ENCODE data around the gene APBA3.

The APBA3 gene

DNA sequence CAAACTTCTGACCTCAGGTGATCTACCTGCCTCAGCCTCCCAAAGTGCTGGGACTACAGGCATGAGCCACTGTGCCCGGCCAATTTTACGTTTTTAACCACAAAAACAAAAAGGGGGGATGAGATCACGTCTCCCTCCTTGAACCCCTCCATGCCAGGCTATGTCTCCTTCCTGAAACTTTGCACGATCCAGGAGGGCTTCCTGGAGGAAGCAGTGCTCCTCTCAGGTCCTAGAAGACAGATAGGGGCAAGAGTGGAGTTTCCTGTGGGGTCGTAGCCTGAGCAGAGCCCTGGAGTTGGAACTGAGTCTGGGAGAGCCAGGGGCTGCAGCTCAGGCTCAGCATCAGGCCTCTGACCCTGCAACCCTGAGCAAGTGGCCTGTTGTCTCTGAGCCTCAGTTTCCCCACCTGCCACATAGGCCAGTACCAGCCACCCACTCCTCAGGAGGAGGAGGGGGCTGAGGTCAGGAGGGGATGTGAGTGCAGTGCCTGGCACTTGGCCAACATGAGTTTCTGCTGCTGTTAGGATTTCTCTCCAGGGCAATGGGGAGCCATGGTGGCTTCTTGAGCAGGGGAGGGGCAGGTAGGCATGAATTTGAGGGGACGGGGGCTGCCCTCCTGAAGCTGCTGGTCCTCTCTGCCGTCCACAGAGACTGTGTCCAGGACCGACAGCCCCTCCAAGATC, 16.0 kb downstream of the APBA3 start:
- no peak for DNase-seq

DNA sequence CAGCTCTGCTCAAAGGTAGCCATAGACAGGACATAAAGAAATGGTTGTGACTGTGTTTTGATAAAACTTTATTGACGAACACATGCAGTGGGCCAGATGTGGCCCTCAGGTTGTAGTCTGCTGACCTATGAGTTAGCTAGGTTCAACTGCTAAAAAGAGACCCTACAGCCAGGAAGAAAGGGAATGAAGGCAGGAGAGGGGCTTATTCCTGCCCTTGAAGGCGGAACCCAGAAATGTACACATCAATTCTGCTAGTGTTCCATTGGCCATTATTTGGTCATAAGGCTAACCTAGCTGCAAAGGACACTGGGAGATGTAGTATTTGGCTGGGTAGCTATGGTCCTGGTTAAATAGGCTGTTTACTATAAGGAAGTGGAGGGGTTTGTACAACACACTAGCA, 18.0 kb downstream of the APBA3 start:
- DNase-seq = no peak

DNA sequence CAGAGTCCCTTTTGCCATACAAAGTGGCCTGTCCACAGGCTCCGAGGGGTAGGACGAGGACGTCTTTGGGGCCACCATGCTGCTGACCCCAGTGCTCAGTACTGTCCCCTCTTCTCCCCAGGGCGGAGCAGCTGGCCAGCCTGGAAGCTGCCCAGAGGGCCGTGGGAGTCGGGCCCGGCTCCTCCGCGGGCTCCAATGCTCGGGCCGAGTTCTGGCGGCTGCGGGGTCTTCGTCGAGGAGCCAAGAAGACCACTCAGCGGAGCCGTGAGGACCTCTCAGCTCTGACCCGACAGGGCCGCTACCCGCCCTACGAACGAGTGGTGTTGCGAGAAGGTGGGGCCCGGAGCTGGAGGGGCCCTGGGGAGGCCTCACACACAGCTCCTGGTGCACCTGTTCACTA, 21.1 kb downstream of the APBA3 start:
- DNase-seq = no peak

DNA sequence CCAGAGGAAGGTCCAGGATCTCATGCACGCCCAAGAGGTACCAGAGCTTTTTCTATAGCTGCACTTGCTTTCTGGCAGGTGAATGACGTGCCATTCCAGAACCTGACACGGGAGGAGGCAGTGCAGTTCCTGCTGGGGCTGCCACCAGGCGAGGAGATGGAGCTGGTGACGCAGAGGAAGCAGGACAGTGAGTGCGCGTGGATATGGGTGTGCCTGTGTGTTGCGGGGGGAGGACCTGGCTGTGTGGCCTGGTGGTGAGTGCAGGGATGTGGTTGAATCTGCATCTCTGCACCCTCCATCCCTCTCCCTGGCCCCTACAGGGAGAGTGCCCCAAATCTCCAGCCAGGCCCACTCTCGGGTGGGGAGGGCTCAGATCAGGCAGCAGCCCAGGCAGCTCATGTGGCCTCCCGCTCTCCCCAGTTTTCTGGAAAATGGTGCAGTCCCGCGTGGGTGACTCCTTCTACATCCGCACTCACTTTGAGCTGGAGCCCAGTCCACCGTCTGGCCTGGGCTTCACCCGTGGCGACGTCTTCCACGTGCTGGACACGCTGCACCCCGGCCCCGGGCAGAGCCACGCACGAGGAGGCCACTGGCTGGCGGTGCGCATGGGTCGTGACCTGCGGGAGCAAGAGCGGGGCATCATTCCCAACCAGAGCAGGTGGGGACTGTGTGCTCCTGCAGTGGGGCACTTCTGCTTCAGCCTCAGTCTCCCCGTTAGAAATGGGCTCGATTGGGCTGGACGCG, 22.8 kb downstream of the APBA3 start:
- DNase-seq = no peak

DNA sequence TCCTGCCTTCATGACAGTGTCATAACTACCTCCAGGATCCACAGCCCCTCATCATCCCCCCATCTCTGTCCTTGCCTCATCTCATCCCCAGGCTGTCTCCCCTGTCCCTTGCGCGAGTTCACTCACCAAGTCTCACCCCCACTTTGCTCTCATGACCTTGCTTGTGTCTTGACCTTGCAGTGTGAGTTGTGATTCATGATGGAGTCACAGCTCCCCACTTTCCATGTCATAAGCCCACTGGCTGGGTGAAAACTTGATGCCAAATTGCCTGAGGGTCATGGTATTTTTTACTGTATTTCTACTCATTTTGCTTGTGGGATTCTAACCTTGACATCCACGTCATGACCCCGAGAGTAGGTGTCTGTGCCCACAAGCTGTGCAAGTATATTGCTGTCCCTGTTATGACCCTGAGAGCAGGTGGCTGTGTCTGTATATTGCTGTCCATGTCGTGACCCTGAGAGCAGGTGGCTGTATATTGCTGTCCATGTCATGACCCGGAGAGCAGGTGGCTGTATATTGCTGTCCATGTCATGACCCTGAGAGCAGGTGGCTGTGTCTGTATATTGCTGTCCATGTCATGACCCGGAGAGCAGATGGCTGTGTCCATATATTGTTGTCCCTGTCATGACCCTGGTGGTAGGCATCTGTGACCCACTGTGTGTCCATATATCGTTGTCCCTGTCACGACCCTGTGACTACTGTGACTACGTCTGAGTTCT, 23.8 kb downstream of the APBA3 start:
- DNase-seq = no peak

DNA sequence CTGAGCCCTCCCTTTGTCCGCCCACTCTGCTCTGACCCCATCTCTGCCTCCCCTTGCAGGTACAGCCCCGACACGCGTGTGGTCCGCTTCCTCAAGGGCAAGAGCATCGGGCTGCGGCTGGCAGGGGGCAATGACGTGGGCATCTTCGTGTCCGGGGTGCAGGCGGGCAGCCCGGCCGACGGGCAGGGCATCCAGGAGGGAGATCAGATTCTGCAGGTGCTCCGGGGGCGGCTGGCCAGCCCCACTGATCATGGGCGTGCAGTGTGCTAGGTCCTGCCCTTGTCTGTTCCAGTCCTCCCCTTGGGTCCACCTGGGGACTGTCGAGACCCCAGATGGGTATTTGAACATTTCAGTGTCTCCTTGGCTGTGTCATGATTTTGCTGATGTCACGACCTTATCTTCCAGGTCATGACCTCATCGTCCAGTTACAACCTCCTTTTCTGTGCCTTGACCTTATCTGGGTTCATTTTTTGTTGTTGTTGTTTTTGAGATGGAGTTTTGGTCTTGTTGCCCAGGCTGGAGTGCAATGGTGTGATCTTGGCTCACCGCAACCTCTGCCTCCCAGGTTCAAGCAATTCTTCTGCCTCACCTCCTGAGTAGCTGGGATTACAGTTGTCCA, 25.3 kb downstream of the APBA3 start:
- no peak for DNase-seq

DNA sequence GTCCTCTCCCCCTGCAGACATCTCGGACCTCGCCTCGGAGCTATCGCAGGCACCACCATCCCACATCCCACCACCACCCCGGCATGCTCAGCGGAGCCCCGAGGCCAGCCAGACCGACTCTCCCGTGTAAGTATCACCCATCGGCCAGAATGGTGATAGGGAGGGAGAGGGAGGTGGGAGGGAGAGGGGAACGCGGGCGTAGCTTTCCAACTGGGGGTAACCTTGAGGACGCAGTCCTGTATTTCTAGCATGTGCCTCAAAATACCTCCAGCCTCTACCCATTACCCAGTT, 27.2 kb downstream of the APBA3 start:
- no peak for DNase-seq

DNA sequence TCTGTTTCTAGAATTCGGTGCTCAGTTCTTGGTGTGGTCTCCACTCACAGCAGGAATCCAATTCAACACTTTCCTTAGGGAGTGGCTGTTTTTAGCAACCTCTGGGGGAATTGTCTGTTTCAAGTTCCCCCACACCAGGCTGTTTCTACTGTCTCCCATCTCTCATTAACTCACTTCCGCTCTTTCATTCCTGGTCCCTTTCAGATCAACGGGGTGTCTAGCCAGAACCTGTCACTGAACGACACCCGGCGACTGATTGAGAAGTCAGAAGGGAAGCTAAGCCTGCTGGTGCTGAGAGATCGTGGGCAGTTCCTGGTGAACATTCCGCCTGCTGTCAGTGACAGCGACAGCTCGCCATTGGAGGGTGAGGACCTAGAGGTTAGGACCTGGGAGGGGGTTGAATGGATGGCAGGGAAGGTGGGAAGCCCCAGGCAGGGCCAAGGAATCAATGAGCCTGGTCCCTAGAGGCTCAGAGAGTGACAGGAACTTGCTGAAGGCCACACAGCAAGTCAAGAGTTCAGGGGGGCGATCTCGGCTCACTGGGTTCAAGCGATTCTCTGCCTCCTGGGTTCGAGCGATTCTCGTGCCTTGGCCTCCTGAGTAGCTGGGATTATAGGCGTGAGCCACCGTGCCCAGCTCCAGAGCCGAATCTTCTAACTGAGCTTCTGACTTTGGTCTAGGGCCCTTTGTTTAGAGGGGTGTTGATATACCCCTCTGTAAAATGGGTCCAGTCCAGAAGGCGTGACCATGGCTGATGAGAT, 27.8 kb downstream of the APBA3 start:
- no peak for DNase-seq

DNA sequence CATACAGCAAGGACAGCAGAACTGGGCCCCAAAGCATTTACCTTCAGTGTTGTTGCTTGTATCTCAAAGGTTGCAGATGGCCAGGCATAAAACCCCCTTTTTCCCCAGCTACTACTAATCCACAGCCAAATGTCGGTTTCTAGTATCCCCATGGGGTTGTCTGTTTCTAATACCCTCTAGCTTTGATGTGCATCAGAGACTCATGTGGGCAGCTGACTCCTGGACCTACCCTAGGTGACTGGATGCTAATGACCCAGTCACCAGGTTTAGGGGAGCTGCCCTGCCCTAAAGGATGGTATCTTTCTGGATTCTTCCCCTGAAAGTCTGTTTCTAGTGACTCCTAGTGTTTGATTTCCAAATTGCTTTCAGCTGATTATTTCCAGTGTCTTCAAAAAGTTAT, 29.4 kb downstream of the APBA3 start:
- DNase-seq = no peak

DNA sequence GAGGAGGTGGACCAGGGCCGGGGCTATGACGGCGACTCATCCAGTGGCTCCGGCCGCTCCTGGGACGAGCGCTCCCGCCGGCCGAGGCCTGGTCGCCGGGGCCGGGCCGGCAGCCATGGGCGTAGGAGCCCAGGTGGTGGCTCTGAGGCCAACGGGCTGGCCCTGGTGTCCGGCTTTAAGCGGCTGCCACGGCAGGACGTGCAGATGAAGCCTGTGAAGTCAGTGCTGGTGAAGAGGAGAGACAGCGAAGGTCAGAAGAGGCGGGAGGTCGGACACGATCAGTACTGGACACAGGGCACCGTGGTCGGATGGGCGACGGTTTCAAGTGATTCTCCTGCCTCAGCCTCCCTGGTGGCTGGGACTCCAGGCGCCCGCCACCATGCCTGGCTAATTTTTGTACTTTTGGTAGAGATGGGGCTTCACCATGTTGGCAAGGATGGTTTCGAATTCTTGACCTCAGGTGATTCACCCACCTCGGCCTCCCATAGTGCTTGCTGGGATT, 31.0 kb downstream of the APBA3 start:
- DNase-seq = no peak

DNA sequence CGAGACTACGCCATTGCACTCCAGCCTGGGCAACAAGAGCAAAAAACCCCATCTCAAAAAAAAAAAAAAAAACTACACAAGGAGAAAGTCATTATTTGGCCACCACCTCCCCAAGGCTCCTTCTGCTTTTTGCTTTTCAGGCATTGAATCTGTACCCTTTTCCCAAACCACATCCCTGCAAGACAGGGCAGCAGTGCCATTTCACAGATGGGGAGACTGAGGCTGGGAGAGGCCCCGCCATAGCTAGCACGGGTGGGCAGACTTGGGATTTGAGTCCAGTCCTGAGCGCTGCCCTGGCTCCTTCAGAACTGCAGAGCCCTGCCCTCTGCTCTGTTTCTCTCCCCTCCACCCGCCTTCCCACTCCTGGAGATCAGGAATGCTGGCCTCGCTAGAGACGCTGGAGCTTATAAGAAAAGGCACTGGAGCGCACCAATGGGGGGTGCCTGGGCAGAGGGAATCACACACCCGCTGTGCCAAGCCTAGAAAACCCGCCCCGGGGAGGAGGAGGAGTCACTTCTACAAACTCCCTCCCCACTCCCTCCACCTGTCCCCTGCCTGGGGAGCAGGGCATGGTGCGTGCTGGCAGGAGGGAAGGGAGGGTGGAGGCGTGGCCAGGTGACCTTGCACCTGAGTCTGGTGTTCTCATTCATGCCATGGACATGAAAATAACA, 35.7 kb downstream of the APBA3 start:
- DNase-seq = no peak

DNA sequence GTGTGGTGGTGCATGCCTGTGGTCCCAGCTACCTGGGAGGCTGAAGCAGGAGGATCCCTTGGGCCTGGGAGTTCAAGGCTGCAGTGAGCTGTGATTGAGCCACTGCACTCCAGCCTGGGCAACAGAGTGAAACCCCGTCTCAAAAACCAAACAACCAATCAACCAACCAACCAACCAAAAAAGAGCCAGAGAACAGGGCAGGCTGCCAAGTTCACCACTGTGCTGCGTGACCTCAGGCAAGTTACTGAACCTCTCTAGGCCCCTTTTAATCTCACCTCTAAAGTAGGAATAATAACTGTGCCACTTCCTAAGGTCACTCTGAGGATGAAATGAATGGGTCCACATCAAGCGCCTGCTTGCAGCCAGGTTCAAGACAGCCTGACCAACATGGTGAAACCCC, 36.4 kb downstream of the APBA3 start:
- no peak for DNase-seq

DNA sequence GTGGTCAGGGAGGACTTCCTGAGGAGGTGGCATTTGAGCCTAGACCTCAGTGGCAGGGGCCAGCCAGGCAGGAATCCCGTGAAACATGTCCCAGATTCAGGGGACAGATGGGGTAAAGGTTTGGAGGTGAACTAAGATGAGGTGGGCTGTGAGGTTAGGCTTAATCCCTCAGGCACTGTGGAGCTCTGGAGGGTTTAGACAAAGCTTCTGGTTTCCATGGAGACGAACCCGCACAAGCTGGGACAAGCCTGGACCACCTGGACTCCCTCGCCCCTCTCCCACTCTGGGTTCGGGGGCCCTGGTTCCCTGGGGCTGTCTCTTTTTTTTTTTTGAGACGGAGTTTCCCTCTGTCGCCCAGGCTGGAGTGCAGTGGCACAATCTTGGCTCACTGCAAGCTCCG, 37.6 kb downstream of the APBA3 start:
- DNase-seq = no peak

DNA sequence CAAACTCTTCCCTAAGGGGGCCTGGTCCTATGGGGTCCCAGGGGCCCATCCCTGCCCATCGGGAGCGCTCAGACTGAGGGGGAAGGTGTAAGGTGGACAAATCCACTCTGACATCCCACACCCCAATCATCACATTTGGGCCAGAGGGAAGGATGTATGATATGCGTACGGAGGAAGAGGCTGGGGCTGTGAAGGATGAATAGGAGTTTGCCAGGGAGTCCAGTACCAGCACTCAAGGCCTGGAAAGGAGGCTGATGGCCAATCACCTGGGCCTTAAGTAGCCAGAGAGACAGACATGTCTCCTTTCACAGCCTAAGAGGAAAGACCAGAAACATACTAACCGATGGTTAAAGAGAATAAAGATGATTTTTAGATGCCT, 38.4 kb downstream of the APBA3 start:
- DNase-seq = no peak

DNA sequence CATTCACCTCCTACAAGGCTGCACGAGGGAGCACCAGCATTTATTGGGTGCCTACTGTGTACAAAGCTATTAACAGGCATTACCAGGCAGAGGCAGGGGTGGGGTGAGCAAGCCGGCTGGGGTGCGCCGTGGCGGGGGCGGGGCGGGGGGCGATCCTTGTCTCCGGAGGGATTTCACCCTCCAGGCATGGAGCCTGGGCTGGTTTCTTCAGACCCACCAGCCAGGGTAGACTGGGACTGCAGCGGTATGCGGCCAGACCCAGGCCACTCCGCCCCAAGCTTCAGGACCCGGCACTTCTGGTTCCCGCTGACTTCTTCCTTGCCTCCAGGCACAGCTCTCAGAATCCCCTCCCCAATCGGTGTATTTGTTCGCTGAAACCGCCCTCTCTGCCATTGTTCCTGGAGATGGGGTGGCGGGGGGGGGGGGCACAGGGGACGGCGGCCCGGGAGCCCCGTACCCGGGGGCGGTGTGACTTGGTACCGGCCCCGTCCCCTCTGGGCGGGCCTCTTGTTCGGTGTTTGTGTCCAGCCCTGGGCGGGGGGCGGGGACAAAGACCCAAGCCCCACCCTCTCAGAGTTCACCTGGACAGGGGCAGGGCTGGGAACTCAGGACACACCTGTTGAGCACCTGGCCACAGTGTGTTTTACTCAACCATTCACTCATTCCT, 38.9 kb downstream of the APBA3 start:
- DNase-seq = no peak

DNA sequence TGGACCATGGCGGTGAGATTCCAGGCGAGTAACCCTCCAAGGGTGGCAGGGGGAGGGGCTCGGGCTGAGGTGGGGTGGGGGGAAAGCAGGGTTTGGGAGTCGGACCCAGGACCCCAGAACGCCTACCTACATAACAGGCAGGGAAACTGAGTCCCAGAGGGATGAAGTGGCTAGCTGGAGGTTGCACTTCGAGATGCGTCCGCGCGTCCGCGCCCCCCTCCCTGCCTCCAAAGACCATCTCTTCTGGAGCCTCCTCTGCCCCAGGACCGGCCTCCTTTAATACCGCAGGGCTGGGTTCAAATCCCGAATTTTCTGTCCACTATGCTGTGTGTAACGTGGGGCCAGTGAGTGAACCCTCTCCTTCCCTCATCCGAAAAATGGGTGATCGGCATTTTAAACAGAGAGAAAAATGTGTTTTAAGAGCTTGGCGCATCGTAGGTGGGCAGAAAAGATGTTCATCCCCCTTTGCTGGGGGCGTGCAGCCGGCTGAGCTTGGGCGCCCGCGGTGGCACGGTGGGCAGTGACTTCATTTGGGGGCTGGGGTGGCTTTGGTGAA, 39.5 kb downstream of the APBA3 start:
- DNase-seq = no peak

DNA sequence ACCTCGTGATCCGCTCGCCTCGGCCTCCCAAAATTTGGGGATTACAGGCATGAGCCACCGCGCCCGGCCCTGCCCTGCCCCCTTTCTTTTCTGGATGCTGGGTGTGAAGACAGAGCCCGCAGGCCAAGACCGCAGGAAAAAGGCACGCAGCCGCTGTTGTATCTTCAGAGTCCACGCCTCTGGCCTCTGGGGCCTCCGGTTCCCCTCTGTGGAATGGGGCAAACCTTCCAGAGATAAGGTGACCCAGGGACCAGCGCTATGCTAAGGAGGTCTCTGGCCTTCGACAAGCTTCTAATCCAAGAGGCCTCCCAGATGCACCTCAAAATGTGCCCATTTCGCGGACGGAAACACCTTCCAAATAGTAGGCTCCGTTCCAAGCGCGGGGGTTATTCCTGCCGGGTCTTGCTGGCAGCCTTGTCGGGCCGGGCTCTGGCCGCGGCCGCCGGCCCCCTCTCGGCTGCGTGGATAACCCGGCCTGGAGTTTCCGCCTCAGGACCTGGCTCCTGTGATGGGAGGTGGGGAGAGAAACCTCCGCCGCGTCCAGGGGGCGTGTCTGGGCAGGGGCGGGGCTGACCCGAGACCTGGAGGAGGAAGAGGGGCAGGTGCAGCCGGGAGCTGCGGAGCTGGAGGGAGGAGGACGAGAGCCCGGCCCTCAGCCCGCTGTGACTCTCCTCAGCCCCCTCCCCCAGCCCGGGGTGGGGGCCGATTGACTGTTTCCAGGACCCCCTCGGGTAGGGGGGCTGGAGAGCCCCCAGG, 40.2 kb downstream of the APBA3 start:
- peak; percentile 71 for DNase-seq

DNA sequence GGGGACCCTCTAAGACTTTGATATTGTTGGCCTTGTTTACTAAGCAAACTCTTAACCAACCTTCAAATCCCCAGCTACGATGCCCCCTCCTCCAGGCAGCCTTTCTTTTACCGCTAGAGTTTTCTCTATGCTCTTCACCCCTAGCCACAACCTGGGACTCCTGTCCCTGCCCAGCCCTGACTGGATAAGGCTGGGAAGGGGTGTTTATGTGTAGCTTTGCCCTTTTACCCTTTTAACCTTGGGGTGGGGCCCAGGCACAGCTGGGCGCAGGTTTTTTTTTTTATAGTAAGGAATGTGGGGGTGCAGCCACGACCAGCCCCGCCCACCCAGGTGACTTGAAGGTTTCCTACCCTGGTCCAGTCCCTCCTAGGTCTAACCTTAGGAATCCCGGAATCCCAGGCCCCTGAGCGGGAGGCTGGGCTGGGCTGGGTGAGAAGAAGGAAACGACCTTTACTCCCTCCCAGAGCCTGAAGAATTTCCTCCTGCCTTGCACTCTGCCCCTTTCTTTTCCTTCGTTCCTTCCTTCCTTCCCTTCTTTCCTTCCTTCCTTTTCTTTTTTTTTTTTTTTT, 41.1 kb downstream of the APBA3 start:
- no peak for DNase-seq

DNA sequence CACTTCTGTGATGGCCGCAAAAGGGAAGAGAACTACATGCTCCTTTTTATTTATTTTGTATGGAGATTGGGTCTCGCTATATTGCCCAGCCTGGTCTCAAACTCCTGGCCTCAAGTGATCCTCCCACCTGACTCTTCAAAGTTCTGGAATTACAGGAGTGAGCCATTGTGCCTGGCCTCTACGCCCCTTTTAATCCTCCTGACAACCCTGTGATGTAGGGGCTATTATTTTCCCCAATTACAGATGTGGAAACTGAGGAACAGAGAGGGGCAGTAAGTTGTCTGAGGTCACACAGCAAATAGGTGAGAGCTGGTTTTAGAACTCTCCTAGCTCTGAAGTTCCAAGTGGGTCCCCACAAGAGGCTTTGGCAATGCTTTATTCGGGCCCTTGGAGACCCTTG, 41.6 kb downstream of the APBA3 start:
- DNase-seq = no peak

DNA sequence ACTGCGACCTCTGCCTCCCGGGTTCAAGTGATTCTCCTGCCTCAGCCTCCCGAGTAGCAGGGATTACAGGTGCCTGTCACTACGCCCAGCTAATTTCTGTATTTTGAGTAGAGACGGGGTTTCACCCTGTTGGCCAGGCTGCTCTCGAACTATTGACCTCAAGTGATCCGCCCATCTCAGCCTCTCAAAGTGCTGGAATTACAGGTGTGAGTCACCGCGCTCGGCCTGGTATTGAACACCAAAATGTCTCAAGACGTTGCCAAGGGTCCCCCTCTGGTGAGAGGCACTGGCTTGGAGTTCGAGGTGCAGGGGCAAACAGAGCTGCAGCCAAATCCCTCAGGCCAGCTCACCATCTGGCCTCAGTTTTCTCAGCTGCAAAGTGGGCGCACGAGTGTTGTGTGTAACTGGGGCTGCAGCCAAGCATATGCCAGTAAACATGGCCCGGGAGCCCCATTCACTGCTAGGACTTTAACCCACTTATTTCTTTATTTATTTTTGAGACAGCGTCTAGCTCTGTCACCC, 45.3 kb downstream of the APBA3 start:
- DNase-seq = no peak

All from fibroblast of skin of abdomen (primary cell).